SU-DHL-6 (cell line): ENCODE measurements around the gene MCM8.

ENCODE experiments used
- EZH2phosphoT487 ChIP-seq: fragments of 200-600 bp; sonication (generic), shearing (Covaris generic); conservative IDR thresholded peaks from 2 replicates; pipeline ENCODE4 v1.6.1; 2018; ENCODE audit warnings: mild to moderate bottlenecking, antibody characterized with exemption, low read length, moderate library complexity, mixed read lengths
- TF ChIP-seq, protein P1 (sequence below): fragments of 200-600 bp; sonication (generic); IDR thresholded peaks from one replicate; pipeline ENCODE4 v1.5.1; 2017; ENCODE audit warnings: antibody characterized with exemption, mild to moderate bottlenecking, low read length, moderate library complexity; ENCODE audit not compliant: insufficient read depth, poor library complexity, severe bottlenecking

DNA sequence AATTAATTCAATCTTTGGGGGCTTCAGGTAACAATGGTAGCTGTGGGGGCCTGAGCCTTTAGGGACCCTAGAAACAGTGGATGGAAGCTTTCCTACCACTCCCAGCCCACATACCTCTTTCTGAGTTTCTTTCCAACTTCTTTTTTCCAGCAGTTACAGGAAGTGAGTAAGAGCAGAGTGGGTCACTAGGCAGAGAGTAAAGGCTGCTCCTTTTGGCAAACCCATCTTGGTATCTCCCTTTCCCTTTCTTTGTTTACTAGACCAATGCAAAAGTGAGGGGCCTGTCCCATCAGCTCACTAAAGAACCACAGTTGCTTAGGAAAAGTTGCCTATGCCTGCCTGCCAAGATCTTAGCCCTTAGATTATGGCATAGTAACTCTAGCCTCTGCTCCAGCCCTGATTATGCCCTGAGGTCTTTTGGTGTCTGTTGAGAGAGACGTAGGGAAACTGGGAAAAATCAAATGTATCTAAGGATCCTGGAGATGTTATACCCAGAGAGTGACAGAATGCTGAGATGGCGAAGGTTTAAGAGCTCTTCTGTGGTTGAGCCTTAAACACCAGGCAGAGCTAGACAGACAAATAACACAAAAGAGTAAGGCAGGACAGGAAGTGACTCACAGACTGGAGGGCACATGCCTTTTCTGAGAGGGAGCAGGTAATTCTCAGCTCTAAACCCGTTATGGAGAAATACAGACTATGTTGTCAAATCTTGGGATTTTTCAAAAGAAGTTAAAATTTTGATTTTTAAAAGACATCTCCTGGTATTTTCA, 31.4 kb upstream of the MCM8 start:
- TF ChIP-seq, protein P1, sequence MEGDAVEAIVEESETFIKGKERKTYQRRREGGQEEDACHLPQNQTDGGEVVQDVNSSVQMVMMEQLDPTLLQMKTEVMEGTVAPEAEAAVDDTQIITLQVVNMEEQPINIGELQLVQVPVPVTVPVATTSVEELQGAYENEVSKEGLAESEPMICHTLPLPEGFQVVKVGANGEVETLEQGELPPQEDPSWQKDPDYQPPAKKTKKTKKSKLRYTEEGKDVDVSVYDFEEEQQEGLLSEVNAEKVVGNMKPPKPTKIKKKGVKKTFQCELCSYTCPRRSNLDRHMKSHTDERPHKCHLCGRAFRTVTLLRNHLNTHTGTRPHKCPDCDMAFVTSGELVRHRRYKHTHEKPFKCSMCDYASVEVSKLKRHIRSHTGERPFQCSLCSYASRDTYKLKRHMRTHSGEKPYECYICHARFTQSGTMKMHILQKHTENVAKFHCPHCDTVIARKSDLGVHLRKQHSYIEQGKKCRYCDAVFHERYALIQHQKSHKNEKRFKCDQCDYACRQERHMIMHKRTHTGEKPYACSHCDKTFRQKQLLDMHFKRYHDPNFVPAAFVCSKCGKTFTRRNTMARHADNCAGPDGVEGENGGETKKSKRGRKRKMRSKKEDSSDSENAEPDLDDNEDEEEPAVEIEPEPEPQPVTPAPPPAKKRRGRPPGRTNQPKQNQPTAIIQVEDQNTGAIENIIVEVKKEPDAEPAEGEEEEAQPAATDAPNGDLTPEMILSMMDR, result no peak
- TF ChIP-seq EZH2phosphoT487, result no peak
